ENCODE data around the gene NDUFS7.

Gene NDUFS7

DNA sequence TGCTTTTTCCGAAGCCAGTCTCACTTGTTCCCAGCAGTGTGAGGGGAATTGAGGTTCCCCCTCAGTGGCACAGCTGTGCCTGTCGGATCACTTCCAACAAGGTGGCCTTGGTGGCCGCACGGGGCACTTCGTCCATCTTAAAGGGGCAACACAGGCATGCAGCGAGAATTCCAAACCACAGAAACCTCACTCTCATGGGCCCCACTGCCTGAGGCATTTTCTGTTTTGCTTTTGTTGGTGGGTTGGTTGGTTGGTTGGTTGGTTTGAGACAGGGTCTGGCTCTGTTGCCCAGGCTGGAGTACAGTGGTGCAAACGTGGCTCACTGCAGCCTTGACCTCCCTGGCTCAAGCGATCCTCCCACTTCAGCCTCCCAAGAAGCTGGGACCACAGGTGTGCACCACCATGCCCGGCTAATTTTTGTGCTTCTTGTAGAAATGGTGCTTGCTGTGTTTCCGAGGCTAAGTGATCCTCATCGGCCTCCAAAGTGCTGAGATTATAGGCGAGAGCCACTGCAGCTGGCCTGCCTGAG is 3.7 kb upstream of the NDUFS7 start:
- DNase-seq (ENCODE audit: low read depth): no peak
- H3K4me3 ChIP-seq (ENCODE audit: low read length): no peak overlapping the region
- TF ChIP-seq, protein P1, sequence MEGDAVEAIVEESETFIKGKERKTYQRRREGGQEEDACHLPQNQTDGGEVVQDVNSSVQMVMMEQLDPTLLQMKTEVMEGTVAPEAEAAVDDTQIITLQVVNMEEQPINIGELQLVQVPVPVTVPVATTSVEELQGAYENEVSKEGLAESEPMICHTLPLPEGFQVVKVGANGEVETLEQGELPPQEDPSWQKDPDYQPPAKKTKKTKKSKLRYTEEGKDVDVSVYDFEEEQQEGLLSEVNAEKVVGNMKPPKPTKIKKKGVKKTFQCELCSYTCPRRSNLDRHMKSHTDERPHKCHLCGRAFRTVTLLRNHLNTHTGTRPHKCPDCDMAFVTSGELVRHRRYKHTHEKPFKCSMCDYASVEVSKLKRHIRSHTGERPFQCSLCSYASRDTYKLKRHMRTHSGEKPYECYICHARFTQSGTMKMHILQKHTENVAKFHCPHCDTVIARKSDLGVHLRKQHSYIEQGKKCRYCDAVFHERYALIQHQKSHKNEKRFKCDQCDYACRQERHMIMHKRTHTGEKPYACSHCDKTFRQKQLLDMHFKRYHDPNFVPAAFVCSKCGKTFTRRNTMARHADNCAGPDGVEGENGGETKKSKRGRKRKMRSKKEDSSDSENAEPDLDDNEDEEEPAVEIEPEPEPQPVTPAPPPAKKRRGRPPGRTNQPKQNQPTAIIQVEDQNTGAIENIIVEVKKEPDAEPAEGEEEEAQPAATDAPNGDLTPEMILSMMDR (IDR thresholded peaks at IDR 0.05; ENCODE audit: insufficient read depth, low read depth, low read length, missing control alignments): no peak

DNA sequence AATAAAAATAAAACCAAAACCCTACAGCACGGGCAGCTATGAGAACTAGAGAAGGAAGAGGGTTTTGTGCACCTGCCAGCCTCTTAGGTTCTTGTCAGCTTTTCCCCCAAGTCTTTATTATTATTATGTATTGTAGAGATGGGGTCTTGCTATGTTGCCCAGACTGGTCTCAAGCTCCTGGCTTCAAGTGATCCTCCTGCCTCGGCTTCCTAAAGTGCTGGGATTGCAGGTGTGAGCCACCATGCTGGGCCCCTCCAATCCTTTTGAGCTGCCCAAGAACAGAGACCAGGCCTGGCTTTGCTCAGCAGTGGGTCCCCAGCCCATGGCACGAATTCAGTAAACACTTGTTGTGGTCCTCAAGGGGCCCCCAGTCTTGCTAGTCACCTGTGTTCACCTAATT is 1.5 kb upstream of the NDUFS7 start:
- no peak overlapping the region for H3K4me3 ChIP-seq (ENCODE audit: low read length)
- no peak for DNase-seq (ENCODE audit: low read depth)
- TF ChIP-seq, protein P1 (IDR thresholded peaks at IDR 0.05; ENCODE audit: insufficient read depth, low read depth, low read length, missing control alignments): no peak

DNA sequence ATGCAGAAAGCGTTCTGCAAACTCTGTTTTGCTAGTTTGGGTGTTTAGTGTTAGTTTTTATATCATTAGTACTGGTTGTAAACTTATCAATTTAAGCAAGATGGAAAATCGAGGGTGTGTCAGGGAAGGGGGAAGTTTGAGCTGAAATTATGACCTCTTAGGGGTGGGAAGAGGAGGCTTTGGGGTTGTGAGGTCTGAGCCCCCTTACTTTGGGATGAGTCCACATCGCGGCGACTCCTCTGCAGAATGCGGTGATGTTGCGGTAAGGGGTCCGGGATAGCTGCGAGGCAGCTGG is 743 bp upstream of the NDUFS7 start:
- TF ChIP-seq, protein P1 (IDR thresholded peaks at IDR 0.05; ENCODE audit: insufficient read depth, low read depth, low read length, missing control alignments): no peak
- H3K4me3 ChIP-seq (ENCODE audit: low read length): no peak overlapping the region
- no peak for DNase-seq (ENCODE audit: low read depth)

DNA sequence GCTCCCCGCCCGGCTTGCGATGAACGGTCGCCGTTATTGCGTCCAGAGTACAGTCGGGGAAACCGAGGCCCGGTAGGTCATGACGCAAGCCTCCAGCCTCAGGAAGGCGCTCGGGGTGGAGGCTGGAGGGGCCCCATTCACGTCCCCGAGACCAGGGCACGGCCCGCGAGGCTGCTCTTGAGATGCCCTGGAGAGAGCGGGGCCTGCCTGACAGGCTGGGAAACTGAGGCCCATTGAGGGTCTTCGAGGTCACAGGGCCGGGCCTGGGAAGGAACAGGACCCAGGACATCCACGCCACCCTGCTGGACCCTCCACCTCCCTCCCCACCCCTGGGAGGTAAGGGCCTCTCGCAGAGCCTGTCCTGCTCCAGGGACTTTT is 367 bp downstream of the NDUFS7 start:
- DNase-seq (ENCODE audit: low read depth): no peak
- TF ChIP-seq, protein P1 (IDR thresholded peaks at IDR 0.05; ENCODE audit: insufficient read depth, low read depth, low read length, missing control alignments): no peak
- peak overlapping the region; percentile 86 for H3K4me3 ChIP-seq (ENCODE audit: low read length)

DNA sequence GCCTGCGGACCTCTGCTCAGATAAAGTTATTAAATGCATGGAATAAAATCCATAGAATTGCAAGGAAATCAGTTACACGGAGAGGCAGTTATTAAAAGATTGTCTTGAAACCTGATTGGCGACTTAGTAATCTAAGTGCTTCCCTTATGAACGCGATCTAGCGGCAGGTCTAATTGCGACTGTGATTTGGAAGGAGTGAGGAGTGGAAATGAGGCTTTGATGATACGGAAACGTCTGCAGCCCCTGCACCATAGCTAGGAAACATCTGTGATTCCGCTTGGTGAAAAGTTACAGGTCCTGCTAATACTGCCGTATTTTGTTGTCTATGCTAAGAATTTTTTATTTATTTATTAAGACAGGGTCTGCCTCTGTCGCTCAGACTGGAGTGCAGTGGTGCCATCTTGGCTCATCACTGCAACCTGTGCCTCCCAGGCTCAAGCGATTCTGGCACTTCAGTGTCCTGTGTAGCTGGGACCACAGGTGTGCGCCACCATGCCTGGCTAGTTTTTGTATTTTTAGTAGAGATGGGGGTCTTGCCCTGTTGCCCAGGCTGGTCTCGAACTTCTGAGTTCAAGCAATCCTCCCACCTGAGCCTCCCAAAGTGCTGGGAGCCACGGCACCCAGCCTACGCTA is 887 bp downstream of the NDUFS7 start:
- peak overlapping the region; percentile 86 for H3K4me3 ChIP-seq (ENCODE audit: low read length)
- TF ChIP-seq, protein P1 (IDR thresholded peaks at IDR 0.05; ENCODE audit: insufficient read depth, low read depth, low read length, missing control alignments): no peak
- no peak for DNase-seq (ENCODE audit: low read depth)

DNA sequence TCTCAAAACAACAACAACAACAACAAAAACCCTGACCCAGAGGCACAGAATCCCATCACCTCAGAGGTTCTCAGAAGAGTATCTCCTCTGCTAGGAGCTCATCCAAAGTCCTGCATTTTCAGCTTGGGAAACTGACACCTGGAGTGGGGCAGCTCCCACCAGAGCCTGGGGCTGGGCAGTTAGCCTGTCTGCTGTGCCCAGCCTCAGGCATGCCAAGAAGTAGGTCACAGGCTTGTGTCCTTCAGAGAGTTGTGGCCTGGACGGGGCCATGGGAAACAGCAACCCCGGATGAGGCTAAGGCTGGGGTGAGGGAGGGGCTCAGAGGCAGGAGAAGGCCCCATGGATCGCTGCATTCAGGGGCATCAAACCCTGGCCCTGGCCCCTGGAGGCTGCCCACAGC is 2.1 kb downstream of the NDUFS7 start:
- TF ChIP-seq, protein P1 (IDR thresholded peaks at IDR 0.05; ENCODE audit: insufficient read depth, low read depth, low read length, missing control alignments): no peak
- no peak for DNase-seq (ENCODE audit: low read depth)
- H3K4me3 ChIP-seq (ENCODE audit: low read length): no peak overlapping the region

Measured in epithelial cell of esophagus (primary cell).